NCI-H748 (cell line): ENCODE results near the gene ZNF274.
"Not testable (repeated sequence)": the region's sequence is repeated elsewhere in the genome, so short reads cannot be mapped to it uniquely, and the experiment has no call there.

Experiments
- DNase-seq: peaks from one replicate; lab custom pipeline; 2025; ENCODE audit not compliant: unreplicated experiment; lab: John Stamatoyannopoulos, UW

Gene ZNF274

DNA sequence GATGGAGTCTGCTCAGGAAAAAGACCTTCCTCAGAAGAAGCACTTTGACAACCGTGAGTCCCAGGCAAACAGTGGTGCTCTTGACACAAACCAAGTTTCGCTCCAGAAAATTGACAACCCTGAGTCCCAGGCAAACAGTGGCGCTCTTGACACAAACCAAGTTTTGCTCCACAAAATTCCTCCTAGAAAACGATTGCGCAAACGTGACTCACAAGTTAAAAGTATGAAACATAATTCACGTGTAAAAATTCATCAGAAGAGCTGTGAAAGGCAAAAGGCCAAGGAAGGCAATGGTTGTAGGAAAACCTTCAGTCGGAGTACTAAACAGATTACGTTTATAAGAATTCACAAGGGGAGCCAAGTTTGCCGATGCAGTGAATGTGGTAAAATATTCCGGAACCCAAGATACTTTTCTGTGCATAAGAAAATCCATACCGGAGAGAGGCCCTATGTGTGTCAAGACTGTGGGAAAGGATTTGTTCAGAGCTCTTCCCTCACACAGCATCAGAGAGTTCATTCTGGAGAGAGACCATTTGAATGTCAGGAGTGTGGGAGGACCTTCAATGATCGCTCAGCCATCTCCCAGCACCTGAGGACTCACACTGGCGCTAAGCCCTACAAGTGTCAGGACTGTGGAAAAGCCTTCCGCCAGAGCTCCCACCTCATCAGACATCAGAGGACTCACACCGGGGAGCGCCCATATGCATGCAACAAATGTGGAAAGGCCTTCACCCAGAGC, 29.6 kb downstream of the ZNF274 start:
- DNase-seq, result no peak

DNA sequence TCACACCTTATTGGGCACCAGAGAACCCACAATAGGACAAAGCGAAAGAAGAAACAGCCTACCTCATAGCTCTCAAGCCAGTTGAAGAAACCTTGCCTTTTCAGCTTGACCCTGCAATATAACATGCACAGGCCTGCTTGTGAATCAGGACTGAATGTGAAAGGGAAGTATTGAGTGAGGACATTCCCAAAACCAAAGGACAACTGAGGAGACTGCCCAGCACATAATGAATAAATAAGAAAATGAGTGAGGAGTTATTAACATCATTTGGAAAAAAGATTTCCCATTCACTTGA, 30.2 kb downstream of the ZNF274 start:
- DNase-seq, result no peak

DNA sequence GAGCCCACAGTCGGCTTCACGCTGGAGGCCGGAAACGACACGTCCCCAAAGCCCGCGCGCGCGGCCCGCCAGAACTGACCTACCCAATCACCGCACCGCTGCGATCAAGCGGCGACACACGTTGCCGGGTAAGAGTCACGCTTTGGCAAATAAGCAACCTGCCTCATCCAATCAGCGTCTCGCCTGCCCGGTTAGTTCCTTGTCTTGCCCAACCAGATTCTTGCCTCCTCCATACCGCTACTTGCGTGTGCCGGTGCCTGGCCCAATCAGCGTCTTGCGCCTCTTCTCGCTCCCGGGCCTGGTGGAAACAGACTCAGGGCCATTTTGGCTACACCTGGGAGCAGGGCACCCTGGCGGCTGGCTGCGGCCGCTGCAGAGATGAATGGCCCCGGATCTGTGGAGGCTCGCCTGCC, 34.2 kb downstream of the ZNF274 start:
- no peak for DNase-seq

DNA sequence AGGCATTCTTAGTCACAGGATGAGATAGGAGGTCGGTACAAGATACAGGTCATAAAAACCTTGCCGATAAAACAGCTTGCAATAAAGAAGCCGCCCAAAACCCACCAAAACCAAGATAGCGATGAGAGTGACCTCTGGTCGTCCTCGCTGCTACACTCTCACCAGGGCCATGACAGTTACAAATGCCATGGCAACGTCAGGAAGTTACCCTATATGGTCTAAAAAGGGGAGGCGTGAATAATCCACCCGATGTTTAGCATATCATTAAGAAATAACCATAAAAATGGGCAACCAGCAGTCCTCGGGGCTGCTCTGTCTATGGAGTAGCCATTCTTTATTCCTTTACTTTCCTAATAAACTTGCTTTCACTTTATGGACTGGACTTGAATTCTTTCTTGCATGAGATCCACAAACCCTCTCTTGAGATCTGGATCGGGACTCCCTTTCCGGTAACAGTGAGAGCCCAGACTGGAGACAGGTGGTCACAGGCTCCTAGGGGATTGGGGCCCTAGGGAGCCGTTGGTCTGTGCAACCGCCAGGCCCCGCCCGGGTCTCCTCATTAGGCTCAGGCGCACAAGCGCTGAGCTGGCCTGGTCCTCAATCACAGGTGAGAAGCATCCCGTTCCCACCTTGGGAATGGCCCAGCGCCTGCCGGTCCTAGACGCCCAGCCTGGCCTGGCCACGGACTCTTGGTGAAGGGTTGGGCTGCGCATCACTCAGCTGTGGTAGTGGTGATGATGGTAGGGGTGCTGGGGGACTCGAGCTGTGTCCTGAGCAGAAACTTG, 34.9 kb downstream of the ZNF274 start:
- DNase-seq, result no peak

DNA sequence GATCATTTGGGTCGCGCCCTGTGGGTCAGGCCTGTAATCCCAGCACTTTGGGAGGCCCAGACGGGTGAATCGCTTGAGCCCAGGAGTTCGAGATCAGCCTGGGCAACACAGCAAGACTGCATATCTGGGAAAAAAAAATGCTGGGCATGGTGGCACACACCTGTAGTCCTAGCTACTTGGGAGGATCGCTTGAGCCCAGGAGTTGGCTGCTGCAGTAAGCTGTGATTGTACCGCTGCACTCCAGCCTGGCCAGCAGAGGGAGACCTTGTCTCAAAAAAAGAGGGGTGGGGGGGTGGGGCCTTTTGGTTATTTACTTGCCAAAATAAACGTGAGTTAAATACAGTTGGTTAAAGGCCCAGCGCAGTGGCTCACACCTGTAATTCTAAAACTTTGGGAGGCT, 36.0 kb downstream of the ZNF274 start:
- DNase-seq, result peak; percentile 67

DNA sequence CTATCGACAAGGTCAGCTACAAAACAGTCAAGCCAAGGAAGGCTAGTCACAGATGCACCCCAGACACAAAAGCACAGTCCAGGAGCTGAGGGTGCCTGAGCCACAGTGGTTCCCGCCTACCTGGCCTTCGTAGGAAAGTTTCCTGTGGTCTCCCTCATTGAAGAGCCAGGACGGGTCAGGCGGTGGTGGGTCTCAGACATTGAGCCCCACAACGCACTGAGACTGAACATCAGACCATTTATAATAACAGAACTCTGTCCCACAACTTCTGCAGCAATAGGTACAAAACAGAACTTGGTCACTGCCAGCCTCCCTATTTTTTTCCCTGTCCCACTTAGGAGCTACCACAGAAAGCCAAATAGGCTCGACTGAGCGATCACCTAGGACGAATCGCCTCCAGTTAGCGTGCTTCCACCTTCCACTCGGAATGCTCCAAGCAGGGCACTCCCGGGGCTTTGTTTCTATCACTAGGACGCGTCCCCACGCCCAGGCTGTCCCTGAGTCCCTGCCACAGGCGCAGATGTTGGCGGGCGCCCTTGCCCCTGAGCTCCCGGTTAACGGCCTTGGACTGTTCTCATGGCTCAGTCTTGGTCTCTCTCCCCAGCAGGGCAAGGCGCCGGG, 45.2 kb downstream of the ZNF274 start:
- DNase-seq, result peak; percentile 82

DNA sequence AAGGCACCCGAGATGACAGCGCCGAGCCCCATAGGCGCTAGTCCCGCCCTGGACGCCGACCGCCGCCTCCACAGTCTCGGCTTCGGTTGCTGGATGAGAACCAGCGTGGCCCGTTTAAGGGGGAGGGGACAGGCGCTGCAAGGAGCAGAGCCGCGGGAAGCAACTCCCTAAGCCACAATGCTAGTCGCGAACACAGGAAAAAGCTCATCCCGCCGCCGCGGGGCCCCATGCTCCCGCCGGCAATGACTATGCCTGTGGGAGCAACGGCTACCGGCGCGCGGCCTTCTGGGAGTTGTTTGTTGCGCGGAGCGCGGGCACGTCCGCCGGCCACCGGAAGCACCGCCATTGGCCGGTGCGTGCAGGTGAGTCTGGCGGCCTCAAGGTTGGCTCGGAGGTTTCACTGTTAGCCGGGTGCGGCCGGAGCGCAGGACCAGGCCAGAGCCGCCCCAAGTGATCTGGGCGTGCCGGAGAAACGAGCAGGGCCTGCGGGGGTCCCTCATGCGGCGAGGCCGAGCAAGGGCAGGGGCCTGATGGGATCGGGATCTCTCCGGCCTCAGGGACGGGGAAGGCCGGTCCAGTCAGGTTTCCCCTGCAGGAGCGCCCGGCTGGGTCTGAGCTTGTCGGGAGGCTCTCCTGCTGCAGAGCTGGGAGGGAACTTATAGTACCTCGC, 45.9 kb downstream of the ZNF274 start, which contains the start of gene ZNF544:
TSS of gene ZNF544 (plus strand) at position 330 of the 670 bp plus-strand sequence. CDS start 15,110 bp downstream, outside the sequence.
- DNase-seq, result peak; percentile 92

DNA sequence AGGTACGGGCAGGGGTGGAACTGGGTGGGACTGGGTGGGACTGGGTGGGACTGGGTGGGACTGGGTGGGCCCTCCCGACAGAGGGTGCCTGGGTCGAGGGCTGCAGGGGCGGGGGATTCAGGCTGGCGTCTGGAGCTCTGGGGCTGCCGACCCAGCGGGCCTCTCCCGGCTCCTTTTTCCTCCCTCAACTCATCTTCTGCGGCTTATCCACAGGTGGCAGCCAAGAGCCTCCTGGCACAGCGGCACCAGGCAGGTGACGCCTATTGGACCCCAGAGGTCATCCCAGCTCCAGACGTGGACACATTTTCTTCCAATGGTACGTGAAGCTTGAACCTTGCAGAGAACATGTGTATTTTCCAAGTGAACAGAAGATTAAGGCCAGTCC, 46.4 kb downstream of the ZNF274 start:
- DNase-seq, result peak; percentile 71

DNA sequence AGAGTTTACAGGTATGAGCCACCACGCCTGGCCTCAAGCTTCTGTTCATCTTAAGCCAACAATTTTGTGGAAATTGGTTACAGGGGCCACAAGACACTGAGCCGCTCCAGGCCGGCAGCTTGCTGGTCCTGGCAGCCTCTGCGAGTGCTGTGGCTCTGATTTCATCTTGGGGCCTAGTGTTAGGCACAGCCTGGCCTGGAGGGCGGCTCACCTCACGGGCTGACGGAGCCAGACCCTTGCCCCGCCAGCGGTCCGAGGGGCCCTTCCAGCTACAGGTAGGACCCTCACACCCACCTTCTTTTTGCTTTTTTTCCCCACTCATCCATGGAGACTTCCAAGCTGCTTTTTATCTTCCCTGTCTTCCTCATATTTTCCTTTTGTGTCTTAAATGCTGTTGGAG, 54.5 kb downstream of the ZNF274 start:
- DNase-seq, result no peak

DNA sequence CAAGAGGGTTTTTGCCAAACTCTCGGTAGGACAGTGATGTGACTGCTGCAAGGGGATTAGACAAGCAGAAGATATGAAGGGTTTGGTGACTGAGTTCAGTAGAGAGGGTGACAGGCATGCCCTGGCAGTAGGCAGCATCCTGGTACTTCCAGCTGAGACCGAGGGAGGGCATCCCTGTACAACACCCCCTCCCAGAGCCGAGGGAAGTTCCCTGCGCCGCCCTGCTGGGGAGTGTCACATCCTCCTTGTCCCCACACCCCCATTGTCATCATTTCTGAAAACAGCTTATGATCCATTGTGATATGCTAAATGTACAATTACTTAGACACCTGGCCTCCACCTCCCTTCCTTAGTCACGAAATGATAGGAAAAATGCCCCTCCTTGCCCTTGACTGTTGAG, 60.5 kb downstream of the ZNF274 start:
- no peak for DNase-seq

DNA sequence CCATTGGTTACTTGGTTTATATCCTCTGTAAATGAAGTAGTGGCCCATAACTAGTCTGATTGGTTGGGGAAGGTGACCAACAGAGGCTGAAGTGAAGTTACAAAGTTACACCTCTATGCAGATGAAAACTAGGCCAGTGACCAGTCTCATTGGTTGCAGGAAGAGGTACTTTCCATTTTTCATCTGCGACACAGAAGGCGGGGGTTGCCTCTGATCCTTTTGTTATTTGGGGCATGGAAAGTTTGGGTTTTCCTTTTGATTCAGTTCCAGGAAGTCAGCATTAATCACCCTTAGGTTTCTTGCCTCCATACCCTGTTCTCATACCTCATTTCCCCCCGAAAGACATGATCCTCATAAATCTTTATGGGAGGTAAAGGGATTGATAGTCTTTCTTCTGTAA, 66.0 kb downstream of the ZNF274 start:
- no peak for DNase-seq

DNA sequence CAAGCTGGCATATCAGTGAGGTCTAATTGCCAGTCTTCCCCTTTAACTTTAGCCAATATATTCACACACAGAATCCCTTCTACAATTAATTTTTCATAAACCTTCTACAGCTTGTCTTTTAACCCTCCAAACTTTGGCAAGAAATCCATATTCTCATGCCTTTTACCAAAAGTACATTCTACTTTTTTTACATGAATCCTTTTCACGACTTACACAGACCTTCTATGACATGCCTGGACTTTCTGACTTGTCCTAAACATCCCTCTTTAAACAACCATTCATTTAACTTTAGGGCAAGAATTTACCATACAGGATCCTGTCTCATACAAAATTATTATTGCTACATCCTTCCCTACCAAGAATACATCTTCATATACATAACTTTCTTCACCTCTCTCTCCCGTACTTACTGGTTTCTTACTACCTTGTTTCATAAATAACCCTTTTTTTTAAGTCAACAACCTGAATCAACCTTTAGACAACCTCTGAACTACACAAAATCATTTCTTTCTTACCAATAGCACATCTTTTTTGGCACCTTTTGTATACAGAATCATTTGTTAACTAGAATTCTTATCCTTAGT, 69.3 kb downstream of the ZNF274 start:
- peak; percentile 28 for DNase-seq

DNA sequence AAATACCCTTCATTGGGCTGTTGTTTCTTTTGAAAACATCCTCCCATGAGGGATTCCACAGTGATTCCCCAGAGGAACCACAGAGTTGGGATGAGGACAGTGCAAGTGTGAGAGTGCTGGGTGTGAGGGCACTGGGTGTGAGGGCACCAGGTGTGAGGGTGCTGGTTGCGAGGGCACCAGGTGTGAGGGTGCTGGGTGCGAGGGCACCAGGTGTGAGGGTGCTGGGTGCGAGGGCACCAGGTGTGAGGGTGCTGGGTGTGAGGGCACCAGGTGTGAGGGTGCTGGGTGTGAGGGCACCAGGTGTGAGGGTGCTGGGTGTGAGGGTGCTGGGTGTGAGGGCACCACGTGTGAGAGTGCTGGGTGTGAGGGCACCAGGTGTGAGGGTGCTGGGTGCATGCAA, 75.4 kb downstream of the ZNF274 start:
- DNase-seq, result not testable (repeated sequence)

DNA sequence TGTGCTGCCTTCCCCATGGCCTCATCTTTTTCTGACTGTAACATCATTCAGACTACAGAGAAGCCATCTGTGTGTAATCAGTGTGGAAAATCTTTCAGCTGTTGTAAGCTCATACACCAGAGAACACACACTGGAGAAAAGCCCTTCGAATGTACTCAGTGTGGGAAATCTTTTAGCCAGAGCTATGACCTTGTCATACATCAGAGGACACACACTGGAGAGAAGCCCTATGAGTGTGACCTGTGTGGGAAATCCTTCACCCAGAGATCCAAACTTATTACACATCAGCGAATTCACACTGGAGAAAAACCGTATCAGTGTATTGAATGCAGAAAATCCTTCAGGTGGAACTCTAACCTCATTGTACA, 78.7 kb downstream of the ZNF274 start:
- DNase-seq, result no peak

DNA sequence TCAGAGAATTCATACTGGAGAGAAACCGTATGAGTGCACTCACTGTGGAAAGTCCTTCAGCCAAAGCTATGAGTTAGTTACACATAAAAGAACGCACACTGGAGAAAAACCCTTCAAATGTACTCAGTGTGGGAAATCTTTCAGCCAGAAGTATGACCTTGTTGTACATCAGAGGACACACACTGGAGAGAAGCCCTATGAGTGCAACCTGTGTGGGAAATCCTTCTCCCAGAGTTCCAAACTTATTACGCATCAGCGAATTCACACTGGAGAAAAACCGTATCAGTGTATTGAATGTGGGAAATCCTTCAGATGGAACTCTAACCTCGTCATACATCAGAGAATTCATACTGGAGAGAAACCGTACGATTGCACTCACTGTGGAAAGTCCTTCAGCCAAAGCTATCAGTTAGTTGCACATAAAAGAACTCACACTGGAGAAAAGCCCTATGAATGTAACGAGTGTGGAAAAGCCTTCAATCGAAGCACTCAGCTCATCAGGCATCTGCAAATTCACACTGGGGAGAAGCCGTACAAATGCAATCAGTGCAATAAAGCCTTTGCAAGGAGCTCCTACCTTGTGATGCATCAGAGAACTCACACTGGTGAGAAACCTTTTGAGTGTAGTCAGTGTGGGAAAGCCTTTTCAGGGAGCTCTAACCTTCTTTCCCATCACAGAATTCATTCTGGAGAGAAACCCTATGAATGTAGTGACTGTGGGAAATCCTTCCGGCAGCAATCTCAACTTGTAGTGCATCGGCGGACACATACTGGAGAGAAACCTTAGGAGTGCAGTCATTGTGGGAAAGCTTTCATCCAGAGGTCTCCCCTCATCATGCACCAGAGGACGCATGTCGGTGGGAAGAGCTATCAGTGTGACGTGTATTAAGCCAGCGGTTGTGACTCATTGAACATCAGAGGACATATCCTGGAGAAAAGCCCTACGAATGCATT, 79.4 kb downstream of the ZNF274 start:
- peak; percentile 25 for DNase-seq

DNA sequence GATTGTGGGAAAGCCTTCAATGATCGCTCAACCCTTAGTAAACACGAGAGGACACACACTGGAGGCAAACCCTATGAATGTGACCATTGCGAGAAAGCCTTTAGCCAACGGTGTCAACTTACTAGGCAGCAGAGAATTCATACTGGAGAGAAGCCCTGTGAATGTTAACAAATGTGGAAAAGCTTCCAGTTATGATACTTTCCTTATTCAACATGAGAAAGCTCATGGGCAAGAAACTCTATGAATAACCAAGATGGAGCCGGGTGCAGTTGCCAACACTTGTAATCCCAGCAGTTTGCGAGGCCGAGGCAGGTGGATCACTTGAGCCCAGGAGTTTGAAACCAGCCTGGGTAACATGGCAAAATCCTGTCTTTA, 80.0 kb downstream of the ZNF274 start:
- no peak for DNase-seq
